Spinal cord (tissue), 10 donors: ENCODE data around the gene CPAMD8. TPM values are rescaled to one million over a fixed set of nuclear protein-coding genes. Genes with fewer than 3 reads are reported as not detected.
A peak's percentile ranks its signal among the peaks of the same experiment; 100 is the strongest.

Experiments used
- DNase-seq, 6 donors: peaks; one replicate each; pipeline versions ENCODE4 v3.0.0 to v3.0.0-alpha.2; 2013 to 2015; ENCODE audit warnings: low spot score in 6 of 6, low read depth in 4 of 6
- H3K27ac ChIP-seq: one replicate; pipeline ENCODE4 v1.5.1; 2013; ENCODE audit warnings: low read depth, low read length, control low read depth
- H3K27me3 ChIP-seq: one replicate; pipeline ENCODE4 v1.6.1; 2013; ENCODE audit warnings: low read length; ENCODE audit not compliant: control insufficient read depth, insufficient read depth
- H3K36me3 ChIP-seq: one replicate; pipeline ENCODE4 v1.6.1; 2013; ENCODE audit warnings: low read length; ENCODE audit not compliant: control insufficient read depth, insufficient read depth
- H3K4me1 ChIP-seq: one replicate; pipeline ENCODE4 v1.6.1; 2013; ENCODE audit warnings: low read length; ENCODE audit not compliant: control insufficient read depth, insufficient read depth
- H3K4me3 ChIP-seq: one replicate; pipeline ENCODE4 v1.5.1; 2013; ENCODE audit warnings: low read depth, low read length, control low read depth
- H3K9me3 ChIP-seq: one replicate; pipeline ENCODE4 v1.6.1; 2013; ENCODE audit warnings: low read length; ENCODE audit not compliant: control insufficient read depth, insufficient read depth
- WGBS: methylation state at CpG from one replicate; pipeline ENCODE4 v1.1.5; 2013; ENCODE audit warnings: missing lambda C conversion rate; ENCODE audit not compliant: insufficient coverage; 5-methylcytosine and 5-hydroxymethylcytosine counted together
- polyA plus RNA-seq, 2 donors: library from polyadenylated mRNA; unstranded; fragments of 120-200 nt; gene quantifications; one replicate each; pipeline ENCODE4 v1.2.1, GENCODE V29; 2013; ENCODE audit not compliant: insufficient read length in 2 of 2
- total RNA-seq, 2 donors: library from RNA; depleted of rRNA in 1 of 2; stranded (reverse); fragments of 120-200 nt in 1 of 2; fragments of >200 nt in 1 of 2; gene quantifications; one replicate each; pipeline versions ENCODE4 v1.2.3 to v1.2.4, GENCODE V29; 2013 to 2014
- donor health status: healthy.

Gene CPAMD8
- total and polyA plus RNA-seq, 4 donors = 9.7 to 117 (median 38.9) TPM

- peaks cover 16% of the 10 kb centered on the region for H3K36me3 ChIP-seq
- WGBS = no CpG with 5 or more reads among the region's 2 CpGs
These were observed 36.8 kb upstream of the CPAMD8 start for GRCh38 chr19:17063428-17063827.

GRCh38 chr19:17061691-17062090 lies 35.1 kb upstream of the CPAMD8 start:
- DNase-seq = no peak
- Histone ChIP-seq H3K27ac (no peak overlapping the region), H3K9me3 (peaks cover 3% of the 10 kb centered on the region), H3K4me3 (no peak overlapping the region), H3K36me3 (peaks cover 24% of the 10 kb centered on the region), H3K4me1 (no peaks in the 10 kb centered on the region), H3K27me3 (no peaks in the 10 kb centered on the region)
- 100% methylated on average over 3 of the region's 7 CpGs for WGBS

More at GRCh38 chr19:17063428-17063827, 36.8 kb upstream of the CPAMD8 start:
- Histone ChIP-seq H3K9me3 (peaks cover 3% of the 10 kb centered on the region), H3K27ac (no peak overlapping the region), H3K4me1 (no peaks in the 10 kb centered on the region), H3K4me3 (no peak overlapping the region), H3K27me3 (no peaks in the 10 kb centered on the region)
- no peak for DNase-seq

- Histone ChIP-seq H3K4me3 (no peak overlapping the region), H3K27me3 (no peaks in the 10 kb centered on the region), H3K4me1 (no peaks in the 10 kb centered on the region), H3K27ac (no peak overlapping the region), H3K9me3 (peaks cover 3% of the 10 kb centered on the region), H3K36me3 (peaks cover 26% of the 10 kb centered on the region)
- DNase-seq = no peak
- WGBS = no CpG with 5 or more reads among the region's 3 CpGs
These were observed 34.6 kb upstream of the CPAMD8 start for GRCh38 chr19:17061205-17061604.

GRCh38 chr19:17060802-17061201 lies 34.2 kb upstream of the CPAMD8 start:
- Histone ChIP-seq H3K4me1 (no peaks in the 10 kb centered on the region), H3K27me3 (no peaks in the 10 kb centered on the region), H3K9me3 (peaks cover 3% of the 10 kb centered on the region), H3K27ac (no peak overlapping the region), H3K4me3 (no peak overlapping the region), H3K36me3 (peaks cover 30% of the 10 kb centered on the region)
- WGBS = 100% methylated on average over 3 of the region's 3 CpGs
- no peak for DNase-seq

- no peak overlapping the region for H3K27ac ChIP-seq
- no peaks in the 10 kb centered on the region for H3K4me1 ChIP-seq
- WGBS = over 99% methylated on average over 6 of the region's 8 CpGs
- H3K27me3 ChIP-seq = no peaks in the 10 kb centered on the region
- peak in 1 of 6 donors; percentile 15 for DNase-seq
- peaks cover 44% of the 10 kb centered on the region for H3K36me3 ChIP-seq
- no peak overlapping the region for H3K4me3 ChIP-seq
- H3K9me3 ChIP-seq = peaks cover 3% of the 10 kb centered on the region
These were observed 31.6 kb upstream of the CPAMD8 start for GRCh38 chr19:17058236-17058635.

- Histone ChIP-seq H3K36me3 (peaks cover 50% of the 10 kb centered on the region), H3K9me3 (peaks cover 3% of the 10 kb centered on the region), H3K27me3 (no peaks in the 10 kb centered on the region), H3K4me3 (no peak overlapping the region), H3K27ac (no peak overlapping the region), H3K4me1 (no peaks in the 10 kb centered on the region)
- no peak for DNase-seq
- WGBS = 94% methylated on average over 14 of the region's 15 CpGs
These were observed 29.0 kb upstream of the CPAMD8 start for GRCh38 chr19:17055636-17056035.

GRCh38 chr19:17054746-17055145 lies 28.1 kb upstream of the CPAMD8 start:
- Histone ChIP-seq H3K9me3 (peaks cover 3% of the 10 kb centered on the region), H3K27ac (no peak overlapping the region), H3K4me1 (no peaks in the 10 kb centered on the region), H3K27me3 (no peaks in the 10 kb centered on the region), H3K36me3 (peaks cover 51% of the 10 kb centered on the region), H3K4me3 (no peak overlapping the region)
- WGBS = 100% methylated on average over 3 of the region's 5 CpGs
- no peak for DNase-seq

GRCh38 chr19:17052439-17052838 lies 25.8 kb upstream of the CPAMD8 start:
- peak in 5 of 6 donors; percentile 38 to 88 (median 49) for DNase-seq
- Histone ChIP-seq H3K4me3 (no peak overlapping the region), H3K9me3 (no peaks in the 10 kb centered on the region), H3K36me3 (peaks cover 50% of the 10 kb centered on the region), H3K27ac (no peak overlapping the region), H3K27me3 (no peaks in the 10 kb centered on the region), H3K4me1 (no peaks in the 10 kb centered on the region)
- WGBS = 55% methylated on average over 6 of the region's 8 CpGs

- no peak overlapping the region for H3K27ac ChIP-seq
These were observed 23.2 kb upstream of the CPAMD8 start for GRCh38 chr19:17049711-17050280.

GRCh38 chr19:17048885-17049453 lies 22.4 kb upstream of the CPAMD8 start:
- no peaks in the 10 kb centered on the region for H3K9me3 ChIP-seq
- no peak overlapping the region for H3K4me3 ChIP-seq
- H3K27me3 ChIP-seq = no peaks in the 10 kb centered on the region
- WGBS = 86% methylated on average over 8 of the region's 16 CpGs
- no peak for DNase-seq
- H3K36me3 ChIP-seq = peaks cover 36% of the 10 kb centered on the region
- no peak overlapping the region for H3K27ac ChIP-seq
- no peaks in the 10 kb centered on the region for H3K4me1 ChIP-seq

More at GRCh38 chr19:17049711-17050280, 23.2 kb upstream of the CPAMD8 start:
- no peaks in the 10 kb centered on the region for H3K27me3 ChIP-seq
- H3K9me3 ChIP-seq = no peaks in the 10 kb centered on the region
- 90% methylated on average over 17 of the region's 18 CpGs for WGBS
- H3K36me3 ChIP-seq = peaks cover 39% of the 10 kb centered on the region
- no peak for DNase-seq
- H3K4me3 ChIP-seq = no peak overlapping the region
- no peaks in the 10 kb centered on the region for H3K4me1 ChIP-seq
